Activated CD8-positive, alpha-beta memory T cell treated with anti-CD3 and anti-CD28 coated beads, Interleukin-2, amount 10 ng/mL, durations not matched to agents 7 days and 5 days (primary cell): ENCODE data around the gene GARNL3. TPM values are rescaled to one million over a fixed set of nuclear protein-coding genes. Genes with fewer than 3 reads are reported as not detected.

Experiments used
- ATAC-seq: fragments of 150-1000 bp; cut with Tn5 transposase; one replicate; pipeline ENCODE4 v1.10.0; 2021; ENCODE audit warnings: moderate library complexity
- CTCF ChIA-PET: fragments of 350-600 bp; sonication (Branson Sonifier 250); formaldehyde crosslinking; loops from one replicate; lab custom pipeline; 2021; ENCODE audit warnings: antibody characterized with exemption; lab: Charles Lee
- DNase-seq: peaks from one replicate; pipeline ENCODE4 v3.0.0-alpha.2; 2020
- H3K27ac Mint-ChIP-seq: one replicate; pipeline ENCODE4 v1.8.0; 2021; ENCODE audit warnings: mild to moderate bottlenecking, mixed read lengths
- H3K27me3 Mint-ChIP-seq: one replicate; pipeline ENCODE4 v1.8.0; 2021; ENCODE audit warnings: mixed read lengths
- H3K36me3 Mint-ChIP-seq: one replicate; pipeline ENCODE4 v1.8.0; 2021; ENCODE audit warnings: mild to moderate bottlenecking, mixed read lengths
- H3K4me1 Mint-ChIP-seq: one replicate; pipeline ENCODE4 v1.8.0; 2021; ENCODE audit warnings: mixed read lengths
- H3K4me3 Mint-ChIP-seq: one replicate; pipeline ENCODE4 v1.8.0; 2021; ENCODE audit warnings: mild to moderate bottlenecking, moderate library complexity, mixed read lengths
- H3K9me3 Mint-ChIP-seq: one replicate; pipeline ENCODE4 v1.8.0; 2022; ENCODE audit warnings: low read depth, mixed read lengths
- total RNA-seq, 2 experiments: library from RNA; stranded (reverse); gene quantifications; one replicate each; pipeline ENCODE4 v1.2.3, GENCODE V29; 2021

Gene GARNL3
- total RNA-seq, result 1 to 10 TPM; 4.0 to 4.3 TPM

- Mint-ChIP-seq H3K4me1 (no peaks in the 10 kb centered on the region), H3K27me3 (no peaks in the 10 kb centered on the region), H3K36me3 (no peaks in the 10 kb centered on the region), H3K27ac (no peak within 1 kb of the TSS), H3K9me3 (no peaks in the 10 kb centered on the region), H3K4me3 (no peak within 1 kb of the TSS)
- CTCF ChIA-PET, result interaction anchor here (1.2 kb wide), 1 partner anchor 9 kb away, joined by 3 read pairs; no protein-coding TSS in a partner anchor
- ATAC-seq, result no peak
- no peak for DNase-seq
Observed at GRCh38 chr9:127264462-127265219, at the start of gene GARNL3. Gene GARNL3, plus strand, starts transcription at chr9:127264774. Its CDS starts 104 bp downstream, at chr9:127264878.

- CTCF ChIA-PET, result interaction anchor here (0.8 to 3.8 kb wide), 13 partner anchors 10 to 519 kb away, joined by 3 to 33 read pairs (median 4); partner anchors contain the start of genes RALGPS1 and SLC2A8
- H3K9me3 Mint-ChIP-seq, result no peaks in the 10 kb centered on the region
- H3K27me3 Mint-ChIP-seq, result no peaks in the 10 kb centered on the region
- H3K4me1 Mint-ChIP-seq, result no peaks in the 10 kb centered on the region
- H3K36me3 Mint-ChIP-seq, result no peaks in the 10 kb centered on the region
- DNase-seq (no peak), ATAC-seq (no peak)
- no peak overlapping the region for H3K27ac Mint-ChIP-seq
- no peak overlapping the region for H3K4me3 Mint-ChIP-seq
Observed at GRCh38 chr9:127215268-127216209, 49.0 kb upstream of the GARNL3 start.

GRCh38 chr9:127216210-127216887, 48.2 kb upstream of the GARNL3 start:
- Mint-ChIP-seq H3K4me1 (peaks cover under 1% of the 10 kb centered on the region), H3K4me3 (no peak overlapping the region), H3K36me3 (no peaks in the 10 kb centered on the region), H3K9me3 (no peaks in the 10 kb centered on the region), H3K27me3 (no peaks in the 10 kb centered on the region), H3K27ac (no peak overlapping the region)
- CTCF ChIA-PET, result interaction anchor here (0.8 to 3.8 kb wide), 5 partner anchors 9 to 184 kb away, joined by 3 to 33 read pairs (median 9); partner anchors contain the start of gene SLC2A8
- DNase-seq, result no peak
- ATAC-seq, result no peak

- no peak for ATAC-seq
- H3K36me3 Mint-ChIP-seq, result no peaks in the 10 kb centered on the region
- H3K4me1 Mint-ChIP-seq, result peaks cover 6% of the 10 kb centered on the region
- no peaks in the 10 kb centered on the region for H3K9me3 Mint-ChIP-seq
- CTCF ChIA-PET, result interaction anchor here (0.8 to 1.4 kb wide), 2 partner anchors 12 to 183 kb away, joined by 3 to 4 read pairs; no protein-coding TSS in a partner anchor
- H3K27me3 Mint-ChIP-seq, result peaks cover under 1% of the 10 kb centered on the region
- H3K4me3 Mint-ChIP-seq, result no peak overlapping the region
- no peak overlapping the region for H3K27ac Mint-ChIP-seq
- no peak for DNase-seq
Observed at GRCh38 chr9:127216888-127217217, 47.7 kb upstream of the GARNL3 start.

- ATAC-seq, result no peak
- Mint-ChIP-seq H3K4me1 (peaks cover 12% of the 10 kb centered on the region), H3K36me3 (no peaks in the 10 kb centered on the region), H3K9me3 (no peaks in the 10 kb centered on the region), H3K27me3 (peaks cover 16% of the 10 kb centered on the region), H3K27ac (no peak overlapping the region), H3K4me3 (no peak overlapping the region)
- CTCF ChIA-PET, result interaction anchor here (1.2 to 1.3 kb wide), 2 partner anchors 170 to 178 kb away, joined by 3 to 5 read pairs; partner anchors contain the start of gene SLC2A8
- DNase-seq, result no peak
Observed at GRCh38 chr9:127218818-127219217, 45.8 kb upstream of the GARNL3 start.

GRCh38 chr9:127219520-127219919, 45.1 kb upstream of the GARNL3 start:
- Mint-ChIP-seq H3K36me3 (no peaks in the 10 kb centered on the region), H3K4me3 (no peak overlapping the region), H3K27ac (no peak overlapping the region), H3K4me1 (peaks cover 16% of the 10 kb centered on the region), H3K9me3 (no peaks in the 10 kb centered on the region), H3K27me3 (peaks cover 19% of the 10 kb centered on the region)
- DNase-seq (no peak), ATAC-seq (no peak)
- CTCF ChIA-PET, result interaction anchor here (1.2 to 1.3 kb wide), 2 partner anchors 169 to 177 kb away, joined by 3 to 5 read pairs; partner anchors contain the start of gene SLC2A8

GRCh38 chr9:127221695-127222094, 42.9 kb upstream of the GARNL3 start:
- no peaks in the 10 kb centered on the region for H3K9me3 Mint-ChIP-seq
- H3K27me3 Mint-ChIP-seq, result peaks cover 27% of the 10 kb centered on the region
- peaks cover 24% of the 10 kb centered on the region for H3K4me1 Mint-ChIP-seq
- no peak overlapping the region for H3K4me3 Mint-ChIP-seq
- no peak overlapping the region for H3K27ac Mint-ChIP-seq
- H3K36me3 Mint-ChIP-seq, result no peaks in the 10 kb centered on the region
- ATAC-seq (no peak), DNase-seq (no peak)
- CTCF ChIA-PET, result no interaction called here

- Mint-ChIP-seq H3K9me3 (no peaks in the 10 kb centered on the region), H3K27me3 (peaks cover 27% of the 10 kb centered on the region), H3K27ac (no peak overlapping the region), H3K4me1 (peaks cover 24% of the 10 kb centered on the region), H3K4me3 (no peak overlapping the region), H3K36me3 (no peaks in the 10 kb centered on the region)
- ATAC-seq (no peak), DNase-seq (no peak)
- CTCF ChIA-PET, result interaction anchor here (1.2 kb wide), 1 partner anchor 158 kb away, joined by 3 read pairs; no protein-coding TSS in a partner anchor
Observed at GRCh38 chr9:127222388-127223095, 42.0 kb upstream of the GARNL3 start.

GRCh38 chr9:127223266-127223665, 41.3 kb upstream of the GARNL3 start:
- no peaks in the 10 kb centered on the region for H3K36me3 Mint-ChIP-seq
- no peak overlapping the region for H3K4me3 Mint-ChIP-seq
- ATAC-seq (no peak), DNase-seq (no peak)
- H3K9me3 Mint-ChIP-seq, result no peaks in the 10 kb centered on the region
- H3K27me3 Mint-ChIP-seq, result peaks cover 29% of the 10 kb centered on the region
- CTCF ChIA-PET, result interaction anchor here (0.9 to 4.5 kb wide), 4 partner anchors 9 to 363 kb away, joined by 3 to 33 read pairs (median 8); partner anchors contain the start of gene SLC2A8
- peaks cover 24% of the 10 kb centered on the region for H3K4me1 Mint-ChIP-seq
- H3K27ac Mint-ChIP-seq, result no peak overlapping the region

- DNase-seq, result no peak
- Mint-ChIP-seq H3K4me1 (peaks cover 24% of the 10 kb centered on the region), H3K27me3 (peaks cover 29% of the 10 kb centered on the region), H3K36me3 (no peaks in the 10 kb centered on the region), H3K4me3 (peak overlapping the region; percentile 75), H3K27ac (no peak overlapping the region), H3K9me3 (no peaks in the 10 kb centered on the region)
- ATAC-seq, result no peak
- CTCF ChIA-PET, result interaction anchor here (0.9 to 4.5 kb wide), 7 partner anchors 9 to 363 kb away, joined by 3 to 33 read pairs (median 4); partner anchors contain the start of gene SLC2A8
Observed at GRCh38 chr9:127223810-127224177, 40.8 kb upstream of the GARNL3 start.

GRCh38 chr9:127224178-127224882, 40.2 kb upstream of the GARNL3 start:
- Mint-ChIP-seq H3K36me3 (no peaks in the 10 kb centered on the region), H3K27me3 (peaks cover 29% of the 10 kb centered on the region), H3K4me3 (peak overlapping the region; percentile 75), H3K27ac (peak overlapping the region; percentile 84), H3K4me1 (peaks cover 24% of the 10 kb centered on the region), H3K9me3 (no peaks in the 10 kb centered on the region)
- CTCF ChIA-PET, result interaction anchor here (0.7 to 4.5 kb wide), 11 partner anchors 10 to 362 kb away, joined by 3 to 33 read pairs (median 4); partner anchors contain the start of gene SLC2A8
- ATAC-seq, result peak; percentile 73
- peak; percentile 93 for DNase-seq
